SK-N-MC (cell line): Measurements from ENCODE around the gene PRDM10.

ENCODE experiments used
- EZH2 ChIP-seq: fragments of 200-600 bp; sonication (generic); IDR thresholded peaks from one replicate; pipeline ENCODE4 v1.6.1; 2017; ENCODE audit warnings: antibody characterized with exemption
- POLR2AphosphoS5 ChIP-seq: IDR thresholded peaks from 2 replicates; pipeline ENCODE4 v1.6.1; 2012; ENCODE audit warnings: mild to moderate bottlenecking, low read depth, low read length, borderline replicate concordance

DNA sequence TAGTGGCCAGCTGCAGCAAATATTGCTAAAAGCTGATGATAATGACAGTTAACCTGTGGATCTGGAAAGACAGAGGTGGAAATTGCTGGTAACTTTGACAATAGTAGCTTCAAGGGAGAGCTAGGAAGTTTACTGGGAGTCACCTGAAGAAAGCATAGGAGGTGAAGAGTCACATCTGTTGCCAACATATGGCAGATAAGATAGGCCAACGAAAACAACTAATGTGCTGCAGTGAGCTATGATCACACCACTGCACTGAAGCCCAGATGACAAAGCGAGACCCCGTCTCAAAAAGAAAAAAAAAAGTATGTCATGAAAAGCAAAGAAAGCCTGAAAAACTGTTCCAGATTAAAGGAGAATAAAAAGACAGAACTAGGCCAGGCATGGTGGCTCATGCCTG lies 4.3 kb upstream of the PRDM10 start:
- TF ChIP-seq EZH2 (no peak), POLR2AphosphoS5 (no peak)
